Neural crest cell (in vitro differentiated cells): ENCODE data around the gene GNAZ. TPM values are rescaled to one million over a fixed set of nuclear protein-coding genes. Genes with fewer than 3 reads are reported as not detected.

Source experiments
- DNase-seq: peaks from one replicate; pipeline ENCODE4 v3.0.0; 2021; ENCODE audit warnings: low read depth, mixed read lengths, low spot score
- H3K27ac Mint-ChIP-seq: one replicate; pipeline ENCODE4 v1.8.0; 2021; ENCODE audit warnings: mild to moderate bottlenecking, mixed read lengths; ENCODE audit not compliant: unreplicated experiment
- H3K27me3 Mint-ChIP-seq: 2 replicates; pipeline ENCODE4 v1.8.0; 2021; ENCODE audit warnings: low read depth, mild to moderate bottlenecking, mixed read lengths
- H3K36me3 Mint-ChIP-seq: 2 replicates; pipeline ENCODE4 v1.8.0; 2021; ENCODE audit warnings: low read depth, mild to moderate bottlenecking, mixed read lengths
- H3K4me1 Mint-ChIP-seq: 2 replicates; pipeline ENCODE4 v1.8.0; 2021; ENCODE audit warnings: mixed read lengths
- H3K4me3 Mint-ChIP-seq: one replicate; pipeline ENCODE4 v1.8.0; 2021; ENCODE audit warnings: mild to moderate bottlenecking, mixed read lengths
- H3K9me3 Mint-ChIP-seq: 2 replicates; pipeline ENCODE4 v1.8.0; 2021; ENCODE audit warnings: mixed read lengths
- CTCF ChIP-seq: fragments of 200-600 bp; sonication (generic); conservative IDR thresholded peaks from 2 replicates; pipeline ENCODE4 v1.5.0; 2021; ENCODE audit warnings: antibody characterized with exemption, mild to moderate bottlenecking
- total RNA-seq: library from RNA; stranded (reverse); gene quantifications from 2 replicates; pipeline ENCODE4 v1.2.1, GENCODE V29; 2021

The GNAZ gene
- total RNA-seq, 1 donor from 2014 or later, result 25.2 TPM

DNA sequence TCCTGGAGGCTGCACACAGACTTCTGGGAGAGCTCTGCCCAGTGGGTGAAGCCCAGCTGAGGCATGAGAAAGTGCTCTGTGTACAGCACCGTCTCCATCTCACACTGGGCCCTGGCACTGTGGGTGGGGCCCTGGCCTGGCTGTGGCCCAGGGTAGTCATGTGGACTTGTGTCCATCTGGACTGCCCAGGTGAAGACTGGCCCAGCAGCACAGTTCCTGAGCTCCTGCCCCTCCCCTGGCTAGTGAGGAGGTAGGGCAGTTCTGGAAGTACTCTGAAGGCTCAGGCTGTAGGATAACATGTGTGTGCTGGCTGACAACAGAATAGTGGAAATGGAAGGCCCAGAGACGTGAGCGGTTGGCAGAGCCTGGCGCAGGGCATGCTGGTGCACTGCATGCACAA lies 36.0 kb downstream of the GNAZ start:
- H3K27me3 Mint-ChIP-seq, result no peaks in the 10 kb centered on the region
- H3K36me3 Mint-ChIP-seq, result no peaks in the 10 kb centered on the region
- no peak overlapping the region for H3K4me3 Mint-ChIP-seq

DNA sequence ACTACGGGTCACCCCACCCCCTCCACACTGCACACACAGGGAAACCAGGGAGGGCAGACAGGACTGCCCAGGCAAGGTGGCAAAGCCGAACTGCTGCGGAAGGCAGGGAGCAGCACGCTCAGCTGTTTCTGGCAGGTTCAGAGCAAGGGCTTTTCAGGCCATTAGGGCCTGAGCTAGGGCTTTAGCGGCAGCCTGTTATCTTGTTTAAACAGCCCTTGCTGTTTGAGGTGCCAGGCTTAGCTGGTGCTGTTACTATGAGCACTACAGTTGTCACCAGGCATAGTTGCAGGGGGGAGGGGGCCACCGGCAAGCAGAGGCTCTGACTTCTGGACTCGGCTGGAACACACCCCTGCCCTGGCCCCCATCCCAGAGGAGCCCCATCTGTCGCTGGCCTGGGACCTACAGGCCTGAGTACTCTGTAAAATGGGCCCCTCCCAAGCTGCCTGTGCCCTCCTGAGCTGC lies 36.6 kb downstream of the GNAZ start:
- Mint-ChIP-seq H3K4me1 (no peaks in the 10 kb centered on the region), H3K27me3 (no peaks in the 10 kb centered on the region), H3K9me3 (no peaks in the 10 kb centered on the region), H3K4me3 (no peak overlapping the region), H3K36me3 (no peaks in the 10 kb centered on the region), H3K27ac (no peak overlapping the region)
- DNase-seq, result no peak
- TF ChIP-seq CTCF, result no peak

More for the DNA sequence above, 36.0 kb downstream of the GNAZ start:
- no peak for DNase-seq
- TF ChIP-seq CTCF, result no peak
- H3K27ac Mint-ChIP-seq, result no peak overlapping the region
- H3K4me1 Mint-ChIP-seq, result no peaks in the 10 kb centered on the region
- no peaks in the 10 kb centered on the region for H3K9me3 Mint-ChIP-seq

- Mint-ChIP-seq H3K9me3 (no peaks in the 10 kb centered on the region), H3K36me3 (no peaks in the 10 kb centered on the region), H3K27me3 (no peaks in the 10 kb centered on the region), H3K27ac (no peak overlapping the region), H3K4me3 (no peak overlapping the region), H3K4me1 (no peaks in the 10 kb centered on the region)
- no peak for DNase-seq
- TF ChIP-seq CTCF, result no peak
Measured at GRCh38 chr22:23107487-23108248, 37.3 kb downstream of the GNAZ start.

GRCh38 chr22:23108249-23109078 lies 38.1 kb downstream of the GNAZ start:
- Mint-ChIP-seq H3K27me3 (no peaks in the 10 kb centered on the region), H3K9me3 (no peaks in the 10 kb centered on the region), H3K36me3 (no peaks in the 10 kb centered on the region), H3K4me1 (no peaks in the 10 kb centered on the region), H3K4me3 (no peak overlapping the region), H3K27ac (no peak overlapping the region)
- TF ChIP-seq CTCF, result no peak
- DNase-seq, result no peak

DNA sequence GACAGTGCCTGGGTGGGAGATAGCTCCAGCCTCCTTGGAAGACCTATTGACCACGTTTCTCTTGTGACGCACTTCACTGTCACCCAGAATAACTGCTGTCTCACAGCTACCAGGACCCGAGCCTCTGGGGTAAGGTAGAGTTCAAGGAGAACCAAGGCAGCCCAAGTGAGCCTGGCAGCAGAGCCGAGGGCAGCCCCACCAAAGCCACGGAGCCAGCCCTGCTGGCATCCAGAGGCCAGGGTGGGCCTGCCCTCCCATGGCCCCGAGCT lies 38.7 kb downstream of the GNAZ start:
- Mint-ChIP-seq H3K27ac (no peak overlapping the region), H3K27me3 (no peaks in the 10 kb centered on the region), H3K9me3 (no peaks in the 10 kb centered on the region), H3K4me1 (no peaks in the 10 kb centered on the region), H3K36me3 (no peaks in the 10 kb centered on the region), H3K4me3 (no peak overlapping the region)
- DNase-seq, result no peak
- TF ChIP-seq CTCF, result no peak
